Neural cell (in vitro differentiated cells): ENCODE data around the gene NEURL3. TPM values are rescaled to one million over a fixed set of nuclear protein-coding genes. Genes with fewer than 3 reads are reported as not detected.

Experiments used
- H2AFZ ChIP-seq: fragments of 200-600, 300-800 bp; sonication (generic), shearing (Covaris generic); 2 replicates; pipeline ENCODE4 v1.6.0; 2014; ENCODE audit warnings: low read depth, mild to moderate bottlenecking, antibody characterized with exemption, low read length, moderate library complexity
- H3F3A ChIP-seq: fragments of 200-600 bp; shearing (Covaris generic); 2 replicates; pipeline ENCODE4 v1.6.1; 2016; ENCODE audit warnings: mild to moderate bottlenecking, moderate library complexity, mixed read lengths, antibody characterized with exemption, low read length; ENCODE audit not compliant: insufficient read depth, poor library complexity, severe bottlenecking
- H3K27ac ChIP-seq: fragments of 200-600, 300-800 bp; sonication (generic), shearing (Covaris generic); 2 replicates; pipeline ENCODE4 v1.5.1; 2014; ENCODE audit warnings: mild to moderate bottlenecking, low read length, moderate library complexity
- H3K27me3 ChIP-seq: fragments of 300-800, 200-600 bp; sonication (generic), shearing (Covaris generic); 2 replicates; pipeline ENCODE4 v1.6.0; 2014; ENCODE audit warnings: mild to moderate bottlenecking, low read depth, low read length, moderate library complexity; ENCODE audit not compliant: insufficient read depth
- H3K36me3 ChIP-seq: fragments of 300-800, 200-600 bp; sonication (generic), shearing (Covaris generic); 2 replicates; pipeline ENCODE4 v1.5.1; 2014; ENCODE audit warnings: mild to moderate bottlenecking, antibody characterized with exemption, low read length, moderate library complexity; ENCODE audit not compliant: insufficient read depth
- H3K4me2 ChIP-seq: fragments of 300-800, 200-600 bp; sonication (generic), shearing (Covaris generic); 2 replicates; pipeline ENCODE4 v1.6.0; 2014; ENCODE audit warnings: mild to moderate bottlenecking, low read length
- H3K4me3 ChIP-seq: fragments of 300-800, 200-600 bp; sonication (generic), shearing (Covaris generic); 2 replicates; pipeline ENCODE4 v1.5.1; 2014; ENCODE audit warnings: mild to moderate bottlenecking, low read length, moderate library complexity
- H3K79me2 ChIP-seq: fragments of 200-600 bp; shearing (Covaris generic); replicated peaks from 2 replicates; pipeline ENCODE4 v1.6.0; 2014; ENCODE audit warnings: mild to moderate bottlenecking, low read length, moderate library complexity; ENCODE audit not compliant: insufficient read depth
- H3K9ac ChIP-seq: fragments of 300-800, 200-600 bp; sonication (generic), shearing (Covaris generic); 2 replicates; pipeline ENCODE4 v1.6.1; 2016; ENCODE audit warnings: mild to moderate bottlenecking, low read length, mixed read lengths
- H3K9me2 ChIP-seq: fragments of 200-600 bp; shearing (Covaris generic); 2 replicates; pipeline ENCODE4 v1.6.1; 2016; ENCODE audit warnings: mild to moderate bottlenecking, low read length, mixed read lengths; ENCODE audit not compliant: insufficient read depth
- H3K9me3 ChIP-seq: fragments of 200-600, 300-800 bp; sonication (generic), shearing (Covaris generic); 2 replicates; pipeline ENCODE4 v1.6.1; 2016; ENCODE audit warnings: mild to moderate bottlenecking, mixed run types, low read length, moderate library complexity, mixed read lengths
- H4K20me1 ChIP-seq: fragments of 200-600 bp; shearing (Covaris generic); 2 replicates; pipeline ENCODE4 v1.6.1; 2016; ENCODE audit warnings: mild to moderate bottlenecking, mixed run types; ENCODE audit not compliant: insufficient read depth
- CTCF ChIP-seq: fragments of 450-650 bp; IDR thresholded peaks from 2 replicates; pipeline ENCODE4 v1.5.1; 2014; ENCODE audit warnings: antibody characterized with exemption, mild to moderate bottlenecking, moderate library complexity; ENCODE audit not compliant: poor library complexity, severe bottlenecking
- EP300 ChIP-seq: fragments of 450-650 bp; conservative IDR thresholded peaks from 2 replicates; pipeline ENCODE4 v1.6.1; 2014; ENCODE audit warnings: antibody characterized with exemption, mild to moderate bottlenecking, moderate library complexity; ENCODE audit not compliant: poor library complexity, severe bottlenecking
- EZH2 ChIP-seq: fragments of 200-600, 300-800 bp; shearing (Covaris generic), sonication (generic); IDR thresholded peaks from 2 replicates; pipeline ENCODE4 v1.6.1; 2014; ENCODE audit warnings: antibody characterized with exemption, low read length, borderline replicate concordance, mild to moderate bottlenecking; ENCODE audit not compliant: insufficient read depth, poor library complexity, severe bottlenecking
- MXI1 ChIP-seq: fragments of 450-650 bp; conservative IDR thresholded peaks from 2 replicates; pipeline ENCODE4 v1.6.1; 2014; ENCODE audit warnings: antibody characterized with exemption, mild to moderate bottlenecking; ENCODE audit not compliant: poor library complexity, severe bottlenecking
- POLR2AphosphoS5 ChIP-seq: IDR thresholded peaks from 2 replicates; pipeline ENCODE4 v1.6.1; 2012
- RAD21 ChIP-seq: fragments of 450-650 bp; conservative IDR thresholded peaks from 2 replicates; pipeline ENCODE4 v1.6.1; 2014; ENCODE audit warnings: antibody characterized with exemption, mild to moderate bottlenecking, moderate library complexity
- REST ChIP-seq: IDR thresholded peaks from 2 replicates; pipeline ENCODE4 v1.6.1; 2012; ENCODE audit warnings: borderline replicate concordance
- SMC3 ChIP-seq: fragments of 450-650 bp; conservative IDR thresholded peaks from 2 replicates; pipeline ENCODE4 v1.6.1; 2014; ENCODE audit warnings: antibody characterized with exemption, mild to moderate bottlenecking, moderate library complexity; ENCODE audit not compliant: poor library complexity
- TAF1 ChIP-seq: IDR thresholded peaks from 2 replicates; pipeline ENCODE4 v1.6.1; 2012; ENCODE audit warnings: low read depth
- polyA plus RNA-seq: library from polyadenylated mRNA; depleted of rRNA; stranded (reverse); fragments of >200 nt; gene quantifications from 2 replicates; pipeline ENCODE4 v1.2.3, GENCODE V29; 2014

Gene NEURL3
- polyA plus RNA-seq, 1 donor from 2014 or later: not detected

- Histone ChIP-seq H3K27ac (no peak overlapping the region), H3K9me2 (no peaks in the 10 kb centered on the region), H3K9me3 (no peaks in the 10 kb centered on the region), H3K4me3 (no peak overlapping the region), H3K9ac (no peak overlapping the region), H3K4me2 (no peak overlapping the region), H4K20me1 (no peaks in the 10 kb centered on the region), H2AFZ (no peak overlapping the region), H3K79me2 (no peaks in the 10 kb centered on the region), H3K36me3 (no peaks in the 10 kb centered on the region), H3F3A (no peaks in the 10 kb centered on the region), H3K27me3 (no peaks in the 10 kb centered on the region)
- no peak for TF ChIP-seq RAD21
- TF ChIP-seq EP300: no peak
- no peak for TF ChIP-seq POLR2AphosphoS5
- no peak for TF ChIP-seq REST
- no peak for TF ChIP-seq TAF1
- TF ChIP-seq SMC3: no peak
- TF ChIP-seq EZH2: no peak
- no peak for TF ChIP-seq MXI1
- TF ChIP-seq CTCF: no peak
Observed at GRCh38 chr2:96547731-96548171, 42.6 kb upstream of the NEURL3 start.

- no peaks in the 10 kb centered on the region for H3K9me3 ChIP-seq
- H3K9ac ChIP-seq: no peak overlapping the region
- no peak overlapping the region for H3K27ac ChIP-seq
- no peak overlapping the region for H3K4me3 ChIP-seq
- H2AFZ ChIP-seq: no peak overlapping the region
- no peaks in the 10 kb centered on the region for H3F3A ChIP-seq
- H3K79me2 ChIP-seq: no peaks in the 10 kb centered on the region
- no peaks in the 10 kb centered on the region for H4K20me1 ChIP-seq
- no peaks in the 10 kb centered on the region for H3K9me2 ChIP-seq
- H3K4me2 ChIP-seq: no peak overlapping the region
- TF ChIP-seq EZH2: no peak
- TF ChIP-seq CTCF: no peak
- no peak for TF ChIP-seq REST
- no peak for TF ChIP-seq RAD21
- TF ChIP-seq TAF1: no peak
- no peak for TF ChIP-seq MXI1
- TF ChIP-seq SMC3: no peak
- TF ChIP-seq EP300: no peak
- H3K27me3 ChIP-seq: no peaks in the 10 kb centered on the region
- no peaks in the 10 kb centered on the region for H3K36me3 ChIP-seq
Observed at GRCh38 chr2:96547203-96547641, 42.1 kb upstream of the NEURL3 start.
